Measurements from ENCODE around the gene SLX4IP.
"Not testable (repeated sequence)": the region's sequence is repeated elsewhere in the genome, so short reads cannot be mapped to it uniquely, and the experiment has no call there.

SLX4IP gene

DNA sequence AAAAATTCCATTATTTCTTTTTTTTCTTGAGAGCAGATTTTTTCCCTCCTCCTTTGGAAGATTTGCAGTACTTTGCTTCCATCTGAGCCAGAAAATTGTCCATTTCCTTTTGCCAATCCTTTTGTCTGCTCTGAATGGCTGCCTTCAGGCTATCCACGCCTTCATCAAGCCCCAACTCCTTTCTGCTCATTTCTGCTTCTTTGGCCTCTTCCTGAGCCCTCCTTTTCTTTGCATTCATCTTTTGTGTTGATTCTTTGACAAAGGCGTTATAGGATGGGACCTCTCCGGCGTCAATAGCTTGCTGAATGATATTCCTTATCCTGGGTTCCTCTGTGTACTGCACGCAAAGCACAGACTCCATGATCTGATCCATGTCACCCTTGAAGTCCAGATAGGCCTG is 178.3 kb downstream of the SLX4IP start:
- not testable (repeated sequence) for H3K9me3 ChIP-seq (ENCODE audit: control insufficient read depth, insufficient read depth, low read length); H3K4me1 ChIP-seq (ENCODE audit: insufficient read depth, low read length); H3K9ac ChIP-seq (ENCODE audit: low read depth, low read length); H3K36me3 ChIP-seq (ENCODE audit: insufficient read depth, low read length)

DNA sequence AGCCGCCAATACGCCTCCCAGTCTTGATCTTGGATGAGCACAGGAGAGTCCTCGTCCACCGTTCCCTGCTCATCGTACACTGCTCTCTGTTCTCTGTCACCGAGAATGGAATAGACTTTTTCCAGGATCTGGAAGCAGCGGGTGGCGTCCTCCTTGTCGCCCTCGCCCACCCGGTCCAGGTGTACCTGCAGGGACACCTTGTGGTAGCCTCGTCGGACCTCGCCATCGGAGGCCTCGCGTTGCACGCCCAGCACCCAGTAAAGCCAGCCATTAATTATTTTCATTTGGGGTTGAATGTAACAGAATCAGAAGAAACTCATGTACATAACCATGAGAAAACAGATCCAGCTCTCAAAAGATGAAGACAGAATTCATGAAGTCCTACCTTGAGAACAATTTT is 178.8 kb downstream of the SLX4IP start:
- Histone ChIP-seq H3K9ac (ENCODE audit: low read depth, low read length) (no peak overlapping the region), H3K9me3 (ENCODE audit: control insufficient read depth, insufficient read depth, low read length) (no peaks in the 10 kb centered on the region), H3K4me1 (ENCODE audit: insufficient read depth, low read length) (peaks cover 11% of the 10 kb centered on the region), H3K36me3 (ENCODE audit: insufficient read depth, low read length) (no peaks in the 10 kb centered on the region)

DNA sequence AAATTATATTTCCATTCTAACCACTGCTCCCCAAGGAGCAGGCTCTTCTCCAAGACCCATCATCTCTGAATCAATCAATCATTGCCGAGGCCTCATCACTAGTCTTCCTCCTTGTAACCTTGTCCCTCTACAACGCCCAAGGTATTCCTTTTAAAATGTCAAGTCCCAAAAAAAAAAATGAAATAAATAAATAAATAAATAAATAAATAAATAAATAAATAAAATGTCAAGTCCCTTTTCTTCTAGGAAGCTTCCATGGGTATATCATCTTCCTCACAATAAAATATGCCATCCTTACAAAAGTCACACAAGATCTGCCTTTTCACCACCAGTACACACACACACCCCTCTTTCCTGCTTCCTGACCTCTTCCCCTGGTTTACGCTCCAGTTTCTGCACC is 181.1 kb downstream of the SLX4IP start:
- Histone ChIP-seq H3K4me1 (ENCODE audit: insufficient read depth, low read length) (peaks cover 21% of the 10 kb centered on the region), H3K9ac (ENCODE audit: low read depth, low read length) (no peak overlapping the region), H3K36me3 (ENCODE audit: insufficient read depth, low read length) (no peaks in the 10 kb centered on the region), H3K9me3 (ENCODE audit: control insufficient read depth, insufficient read depth, low read length) (no peaks in the 10 kb centered on the region)

DNA sequence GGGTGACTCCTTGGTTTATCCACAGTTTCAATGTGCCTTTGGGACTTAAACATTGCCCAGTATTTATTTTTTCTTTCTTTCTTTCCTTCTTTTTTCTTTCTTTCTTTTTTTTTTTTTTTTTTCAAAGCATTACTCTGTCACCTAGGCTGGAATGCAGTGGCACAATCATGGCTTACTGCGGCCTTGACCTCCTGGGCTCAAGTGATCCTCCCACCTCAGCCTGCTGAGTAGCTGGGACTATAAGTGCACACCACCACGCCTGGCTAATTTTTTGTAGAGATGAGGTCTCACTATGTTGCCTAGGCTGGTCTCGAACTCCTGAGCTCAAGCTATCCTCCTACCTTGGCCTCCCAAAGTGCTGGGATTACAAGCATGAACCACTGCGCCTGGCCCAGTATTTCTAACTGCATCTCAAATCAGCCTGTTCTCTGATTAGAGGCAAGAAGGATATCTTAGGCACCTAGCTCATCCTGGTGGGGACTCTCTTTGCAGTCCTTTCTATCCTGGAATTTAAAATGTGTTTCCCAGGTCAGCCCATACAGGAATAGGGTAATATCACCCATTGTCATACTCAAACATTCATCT is 182.5 kb downstream of the SLX4IP start:
- not testable (repeated sequence) for H3K36me3 ChIP-seq (ENCODE audit: insufficient read depth, low read length); H3K9ac ChIP-seq (ENCODE audit: low read depth, low read length); H3K9me3 ChIP-seq (ENCODE audit: control insufficient read depth, insufficient read depth, low read length)
- H3K4me1 ChIP-seq (ENCODE audit: insufficient read depth, low read length), result peaks cover 17% of the 10 kb centered on the region

DNA sequence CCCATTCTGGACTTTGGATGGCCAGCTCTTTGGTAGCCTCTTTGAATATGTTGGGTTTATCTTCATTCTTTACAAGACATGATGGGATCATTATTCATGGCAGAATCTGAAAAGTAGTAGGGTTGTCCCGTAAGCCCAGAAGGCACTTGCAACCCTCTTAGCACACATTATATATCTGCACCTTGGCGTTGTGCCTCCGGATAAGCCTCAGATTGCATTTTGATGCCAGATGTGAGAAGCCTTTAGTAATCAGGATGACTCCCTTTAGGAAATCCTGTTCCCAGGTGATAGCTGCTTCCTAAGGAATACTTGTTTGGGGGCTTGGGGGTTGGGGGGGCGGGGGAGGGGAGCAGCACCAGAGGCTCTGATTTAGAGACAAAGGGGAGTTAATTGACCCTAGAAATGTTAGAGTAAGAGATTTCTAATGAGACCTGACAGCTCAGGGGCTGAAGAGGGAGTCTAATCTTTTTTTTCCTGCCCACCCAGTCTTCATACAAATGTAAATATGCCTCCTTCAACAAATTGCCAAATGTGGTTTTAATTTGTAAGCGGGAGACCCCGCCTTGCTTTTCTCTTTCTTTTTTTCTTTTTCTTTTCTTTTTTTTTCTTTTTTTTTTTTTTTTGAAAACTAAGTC is 183.6 kb downstream of the SLX4IP start:
- no peak overlapping the region; the same call in 1 of the 2 replicates for H3K9ac ChIP-seq (ENCODE audit: low read depth, low read length)
- peaks cover 17% of the 10 kb centered on the region for H3K4me1 ChIP-seq (ENCODE audit: insufficient read depth, low read length)
- H3K9me3 ChIP-seq (ENCODE audit: control insufficient read depth, insufficient read depth, low read length), result no peaks in the 10 kb centered on the region
- no peaks in the 10 kb centered on the region for H3K36me3 ChIP-seq (ENCODE audit: insufficient read depth, low read length)

DNA sequence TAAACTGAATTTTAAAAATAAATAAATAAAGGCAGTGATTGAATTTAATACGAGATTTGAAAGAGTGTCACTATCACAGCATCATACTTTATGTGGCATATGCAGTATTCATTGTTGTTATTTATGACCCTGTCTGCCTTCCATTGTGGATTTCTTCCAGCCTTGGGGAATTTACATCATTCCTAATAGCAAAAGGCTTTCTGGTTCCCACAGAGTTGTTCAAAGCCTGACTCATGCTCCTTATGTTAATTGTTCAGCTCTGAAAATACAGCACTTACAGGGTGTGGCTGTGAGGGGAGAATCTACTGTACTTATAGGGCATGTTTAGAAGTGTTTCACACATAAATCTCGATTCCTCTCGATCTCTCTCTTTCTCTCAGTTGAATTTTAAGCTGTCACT is 184.3 kb downstream of the SLX4IP start:
- peaks cover 17% of the 10 kb centered on the region for H3K4me1 ChIP-seq (ENCODE audit: insufficient read depth, low read length)
- H3K36me3 ChIP-seq (ENCODE audit: insufficient read depth, low read length), result no peaks in the 10 kb centered on the region
- no peaks in the 10 kb centered on the region for H3K9me3 ChIP-seq (ENCODE audit: control insufficient read depth, insufficient read depth, low read length)
- no peak overlapping the region; the same call in 1 of the 2 replicates for H3K9ac ChIP-seq (ENCODE audit: low read depth, low read length)

DNA sequence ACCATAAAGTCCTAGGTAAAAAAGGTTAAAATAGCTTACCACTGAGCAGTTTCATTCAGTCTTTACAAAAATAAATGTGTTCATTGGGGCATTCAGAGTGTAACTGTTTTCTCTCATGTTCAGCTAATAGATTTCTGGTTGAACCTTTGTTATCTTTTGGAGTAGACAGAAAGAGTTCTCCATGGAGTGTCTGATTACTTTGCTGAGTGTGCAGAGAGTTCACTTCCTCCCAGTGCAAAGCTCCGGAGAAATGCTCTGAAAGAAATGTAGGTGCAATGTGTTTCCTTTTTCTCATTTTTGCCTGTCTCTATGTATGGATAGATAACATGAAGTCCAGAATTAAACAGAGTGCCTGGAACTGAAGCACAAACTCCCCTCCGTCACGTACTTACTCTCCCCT is 186.0 kb downstream of the SLX4IP start:
- Histone ChIP-seq H3K36me3 (ENCODE audit: insufficient read depth, low read length) (no peaks in the 10 kb centered on the region), H3K4me1 (ENCODE audit: insufficient read depth, low read length) (peaks cover 23% of the 10 kb centered on the region), H3K9me3 (ENCODE audit: control insufficient read depth, insufficient read depth, low read length) (no peaks in the 10 kb centered on the region), H3K9ac (ENCODE audit: low read depth, low read length) (no peak overlapping the region)

DNA sequence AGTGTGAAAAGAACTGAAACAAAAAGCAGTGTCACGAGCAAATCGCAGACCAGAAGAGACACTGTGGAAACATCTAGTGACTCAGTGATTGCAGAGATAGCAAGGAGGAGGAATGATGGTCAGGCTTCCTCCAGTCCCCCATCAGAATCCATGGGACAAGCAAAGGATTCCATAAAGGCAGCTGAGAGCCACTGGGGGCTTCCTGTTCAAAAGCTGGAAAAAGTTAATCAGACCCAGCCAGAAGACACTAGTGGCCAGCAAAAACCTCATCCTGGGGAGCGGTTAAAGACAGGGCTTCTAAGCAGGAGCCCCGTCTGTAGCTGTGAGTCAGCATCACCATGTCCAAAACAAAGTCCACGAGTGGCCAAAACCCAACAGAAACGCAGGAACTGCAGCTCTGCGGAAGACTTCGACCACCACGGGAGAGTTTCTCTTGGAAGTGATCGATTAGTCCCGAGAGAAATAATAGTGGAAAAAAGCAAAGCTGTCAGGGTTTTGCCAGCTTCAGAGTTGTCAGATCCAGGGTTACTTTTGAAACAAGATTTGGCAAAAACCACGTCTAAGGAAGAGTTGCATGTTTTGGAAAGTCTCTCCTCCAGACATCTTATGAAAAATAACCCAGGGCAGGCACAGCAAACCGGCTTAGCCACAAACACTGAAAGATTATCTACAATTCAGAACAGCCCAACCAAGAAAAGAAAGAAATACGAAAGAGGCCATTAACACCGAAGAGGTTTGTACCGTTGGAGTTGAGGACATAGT is 187.7 kb downstream of the SLX4IP start:
- H3K4me1 ChIP-seq (ENCODE audit: insufficient read depth, low read length), result peaks cover 32% of the 10 kb centered on the region
- no peaks in the 10 kb centered on the region for H3K9me3 ChIP-seq (ENCODE audit: control insufficient read depth, insufficient read depth, low read length)
- no peaks in the 10 kb centered on the region for H3K36me3 ChIP-seq (ENCODE audit: insufficient read depth, low read length)
- H3K9ac ChIP-seq (ENCODE audit: low read depth, low read length), result no peak overlapping the region

DNA sequence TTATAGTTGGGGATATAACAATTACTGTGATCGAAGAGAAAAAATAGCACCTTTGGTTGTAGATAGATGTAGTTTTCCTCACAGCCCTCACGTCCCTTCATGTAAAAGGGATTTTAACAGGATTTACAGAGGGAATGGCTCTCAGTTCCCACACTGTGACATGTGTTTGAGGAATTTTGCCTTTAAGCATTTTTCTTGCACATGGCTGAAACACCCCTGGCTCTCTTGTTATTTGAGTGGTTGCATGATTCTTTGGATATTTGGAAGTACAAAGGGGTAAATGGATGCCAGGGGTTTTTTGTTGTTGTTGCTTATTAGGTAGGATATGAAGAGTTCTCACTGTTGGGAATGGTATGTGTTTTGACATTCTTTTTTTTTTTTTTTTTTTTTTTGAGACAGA is 190.5 kb downstream of the SLX4IP start:
- no peak overlapping the region; the same call in 1 of the 2 replicates for H3K9ac ChIP-seq (ENCODE audit: low read depth, low read length)
- no peaks in the 10 kb centered on the region for H3K9me3 ChIP-seq (ENCODE audit: control insufficient read depth, insufficient read depth, low read length)
- peaks cover 20% of the 10 kb centered on the region for H3K4me1 ChIP-seq (ENCODE audit: insufficient read depth, low read length)
- H3K36me3 ChIP-seq (ENCODE audit: insufficient read depth, low read length), result no peaks in the 10 kb centered on the region

DNA sequence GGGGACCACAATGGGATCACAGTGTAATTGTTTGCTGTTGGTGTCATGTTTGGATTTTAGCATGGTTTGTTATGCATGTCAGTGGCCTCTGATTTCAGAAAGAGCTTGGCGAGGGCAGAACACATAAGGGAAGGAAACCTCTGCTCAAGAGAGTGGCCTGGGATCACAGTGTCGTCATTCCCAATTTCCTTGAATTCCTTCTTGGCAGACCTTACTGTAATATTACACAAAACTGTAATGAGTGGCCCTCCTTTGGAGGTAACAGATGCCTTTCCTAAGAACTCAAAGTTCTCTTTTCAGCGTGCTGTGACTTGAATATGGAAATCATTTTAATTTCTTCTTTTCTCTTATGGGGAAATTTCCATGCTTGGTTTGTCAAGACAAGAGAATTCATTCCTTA is 191.8 kb downstream of the SLX4IP start:
- no peak overlapping the region for H3K9ac ChIP-seq (ENCODE audit: low read depth, low read length)
- peaks cover 20% of the 10 kb centered on the region for H3K4me1 ChIP-seq (ENCODE audit: insufficient read depth, low read length)
- H3K9me3 ChIP-seq (ENCODE audit: control insufficient read depth, insufficient read depth, low read length), result no peaks in the 10 kb centered on the region
- H3K36me3 ChIP-seq (ENCODE audit: insufficient read depth, low read length), result no peaks in the 10 kb centered on the region

DNA sequence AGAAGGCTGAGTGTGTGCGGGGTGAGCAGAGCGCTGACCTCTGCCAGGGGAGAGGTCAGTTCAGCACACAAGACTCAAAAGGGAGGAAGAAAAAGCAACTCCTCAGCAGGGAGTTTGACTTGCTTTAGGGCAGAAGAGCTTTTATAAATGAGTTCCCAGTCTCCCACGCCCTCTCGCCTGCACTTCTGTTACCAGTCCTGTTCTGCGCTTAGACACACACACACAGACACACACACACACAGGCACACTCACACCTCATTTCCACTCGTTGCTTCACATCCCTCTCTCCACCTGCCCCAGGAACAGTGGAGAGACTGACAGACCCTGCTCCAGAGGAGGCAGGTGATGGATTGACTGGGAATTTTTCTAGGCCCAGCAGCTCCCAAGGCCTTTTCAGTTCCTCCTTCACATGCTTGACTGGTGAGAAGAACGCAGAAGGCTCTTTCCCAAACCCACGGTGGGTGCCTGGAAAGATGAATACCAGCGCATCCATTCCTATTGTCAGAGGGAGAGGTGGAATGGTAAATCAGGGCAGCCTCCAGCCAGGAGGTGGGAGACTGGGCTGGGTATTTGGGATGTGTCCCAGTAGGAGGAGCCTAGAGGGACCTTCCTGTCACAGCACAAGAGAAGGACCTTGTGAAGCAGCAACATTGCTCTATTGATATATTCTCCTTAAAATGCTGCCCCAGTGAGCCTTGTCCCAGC is 195.0 kb downstream of the SLX4IP start:
- Histone ChIP-seq H3K9me3 (ENCODE audit: control insufficient read depth, insufficient read depth, low read length) (no peaks in the 10 kb centered on the region), H3K9ac (ENCODE audit: low read depth, low read length) (no peak overlapping the region), H3K36me3 (ENCODE audit: insufficient read depth, low read length) (no peaks in the 10 kb centered on the region), H3K4me1 (ENCODE audit: insufficient read depth, low read length) (peaks cover 37% of the 10 kb centered on the region)

DNA sequence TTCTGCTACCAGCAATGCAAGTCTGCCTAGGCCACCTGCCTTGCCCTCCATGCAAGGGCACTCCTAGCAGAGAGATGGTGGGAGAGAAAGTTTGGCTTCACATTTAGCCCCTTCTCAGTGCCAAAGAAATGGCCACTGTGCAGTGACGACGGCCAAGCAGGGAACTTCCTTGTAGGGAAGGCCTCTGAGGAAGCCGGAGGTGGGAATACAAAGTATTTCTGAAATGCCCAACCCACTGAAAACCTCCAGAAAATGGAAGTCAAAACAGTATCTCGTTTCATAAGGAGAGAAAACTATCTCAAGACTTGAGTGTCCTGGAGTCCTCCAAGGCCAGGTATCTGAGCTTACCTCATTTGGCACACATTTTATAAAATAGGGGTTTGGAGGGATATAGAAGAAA is 196.0 kb downstream of the SLX4IP start:
- H3K9ac ChIP-seq (ENCODE audit: low read depth, low read length), result no peak overlapping the region
- H3K9me3 ChIP-seq (ENCODE audit: control insufficient read depth, insufficient read depth, low read length), result no peaks in the 10 kb centered on the region
- peaks cover 31% of the 10 kb centered on the region for H3K4me1 ChIP-seq (ENCODE audit: insufficient read depth, low read length)
- no peaks in the 10 kb centered on the region for H3K36me3 ChIP-seq (ENCODE audit: insufficient read depth, low read length)

DNA sequence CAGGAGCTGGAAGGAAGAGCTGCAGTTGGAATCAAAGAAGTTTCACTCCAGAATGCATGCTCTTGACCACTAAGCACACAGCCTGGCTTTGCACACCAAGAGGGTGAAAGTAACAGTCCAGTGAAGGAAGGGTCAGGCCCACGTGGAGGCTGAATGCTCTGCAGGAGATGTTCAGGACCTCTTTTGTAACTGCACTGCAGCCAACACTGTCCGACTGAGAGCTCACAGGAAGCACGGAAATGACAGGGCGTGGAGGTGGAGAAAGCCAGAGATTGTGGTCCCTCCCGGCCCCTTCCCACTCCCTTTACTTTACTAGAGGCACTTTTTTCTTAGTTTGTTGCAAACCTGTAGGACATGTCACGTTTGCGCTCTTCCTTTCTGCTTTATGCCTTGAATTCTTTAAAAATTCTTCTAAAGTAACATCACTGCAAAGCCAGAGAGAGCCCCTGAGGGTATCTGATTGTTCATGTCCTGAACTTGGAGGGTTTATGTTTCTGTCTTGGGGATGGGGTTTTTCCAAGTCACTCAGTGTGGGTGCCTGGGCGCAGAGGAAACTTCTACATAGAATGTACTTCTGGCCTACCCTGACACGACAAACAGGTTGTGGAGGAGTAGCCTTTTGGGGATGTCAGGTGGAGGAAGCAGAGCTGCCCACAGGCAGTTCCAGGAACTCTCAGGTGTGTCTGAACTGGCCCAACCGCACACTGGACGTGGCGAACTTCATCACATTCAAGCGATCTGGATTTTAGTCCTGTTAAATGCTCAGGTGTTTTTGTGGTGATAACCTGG is 197.8 kb downstream of the SLX4IP start:
- Histone ChIP-seq H3K4me1 (ENCODE audit: insufficient read depth, low read length) (peaks cover 36% of the 10 kb centered on the region), H3K9me3 (ENCODE audit: control insufficient read depth, insufficient read depth, low read length) (no peaks in the 10 kb centered on the region), H3K9ac (ENCODE audit: low read depth, low read length) (no peak overlapping the region), H3K36me3 (ENCODE audit: insufficient read depth, low read length) (no peaks in the 10 kb centered on the region)

DNA sequence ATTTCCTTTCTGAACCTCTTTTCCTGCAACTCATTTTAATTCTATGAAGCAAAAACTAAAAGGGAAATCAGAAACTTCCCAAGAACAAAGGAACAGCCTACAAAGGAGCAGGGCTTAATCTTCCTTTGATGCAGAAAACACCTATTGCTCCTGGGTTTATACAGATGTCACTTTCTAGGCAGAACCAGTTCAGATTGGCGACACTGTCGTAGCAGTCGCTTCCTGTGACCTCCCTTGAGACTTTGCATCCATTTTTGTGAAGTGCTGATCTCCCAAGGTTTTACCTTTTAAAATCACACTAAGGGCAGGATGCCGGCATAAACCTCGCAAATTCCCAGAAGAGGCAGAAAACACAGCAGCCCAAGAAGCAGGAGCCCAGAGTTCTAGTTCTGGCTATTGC is 198.6 kb downstream of the SLX4IP start:
- Histone ChIP-seq H3K36me3 (ENCODE audit: insufficient read depth, low read length) (no peaks in the 10 kb centered on the region), H3K9me3 (ENCODE audit: control insufficient read depth, insufficient read depth, low read length) (no peaks in the 10 kb centered on the region), H3K4me1 (ENCODE audit: insufficient read depth, low read length) (peaks cover 41% of the 10 kb centered on the region), H3K9ac (ENCODE audit: low read depth, low read length) (no peak overlapping the region)
